Hepatocyte (in vitro differentiated cells): ENCODE data around the gene ABCD3. TPM values are rescaled to one million over a fixed set of nuclear protein-coding genes. Genes with fewer than 3 reads are reported as not detected.
"Not testable (repeated sequence)": the region's sequence is repeated elsewhere in the genome, so short reads cannot be mapped to it uniquely, and the experiment has no call there.

Experiments used
- DNase-seq: peaks from one replicate; pipeline ENCODE4 v3.0.0-alpha.2; 2016; ENCODE audit warnings: low spot score
- H2AFZ ChIP-seq: fragments of 200-600 bp; sonication (generic); 2 replicates; pipeline ENCODE4 v1.6.0; 2016; ENCODE audit warnings: antibody characterized with exemption, mild to moderate bottlenecking
- H3K27ac ChIP-seq: fragments of 200-600 bp; sonication (generic); 2 replicates; pipeline ENCODE4 v1.5.1; 2016; ENCODE audit warnings: mild to moderate bottlenecking
- H3K27me3 ChIP-seq: fragments of 200-600 bp; sonication (generic); 2 replicates; pipeline ENCODE4 v1.6.1; 2016
- H3K36me3 ChIP-seq: fragments of 200-600 bp; sonication (generic); replicated peaks from 2 replicates; pipeline ENCODE4 v1.5.1; 2016; ENCODE audit warnings: low read depth; ENCODE audit not compliant: insufficient read depth
- H3K4me1 ChIP-seq: fragments of 200-600 bp; sonication (generic); 2 replicates; pipeline ENCODE4 v1.5.1; 2016; ENCODE audit warnings: mild to moderate bottlenecking, moderate library complexity; ENCODE audit not compliant: insufficient read depth
- H3K4me2 ChIP-seq: fragments of 200-600 bp; sonication (generic); 2 replicates; pipeline ENCODE4 v1.6.0; 2016
- H3K4me3 ChIP-seq: fragments of 200-600 bp; sonication (generic); 2 replicates; pipeline ENCODE4 v1.5.1; 2016; ENCODE audit warnings: mild to moderate bottlenecking
- H3K79me2 ChIP-seq: fragments of 200-600 bp; sonication (generic); 2 replicates; pipeline ENCODE4 v1.6.0; 2017; ENCODE audit warnings: mild to moderate bottlenecking
- H3K9me2 ChIP-seq: fragments of 200-600 bp; sonication (generic); replicated peaks from 2 replicates; pipeline ENCODE4 v1.6.0; 2017; ENCODE audit warnings: mild to moderate bottlenecking; ENCODE audit not compliant: insufficient read depth
- H3K9me3 ChIP-seq: fragments of 200-600 bp; sonication (generic); 2 replicates; pipeline ENCODE4 v1.5.1; 2016; ENCODE audit warnings: low read depth, mild to moderate bottlenecking
- H4K20me1 ChIP-seq: fragments of 200-600 bp; sonication (generic); 2 replicates; pipeline ENCODE4 v1.6.0; 2016; ENCODE audit warnings: mild to moderate bottlenecking; ENCODE audit not compliant: insufficient read depth, poor library complexity, severe bottlenecking
- CTCF ChIP-seq: fragments of 200-600 bp; sonication (generic); IDR thresholded peaks from 2 replicates; pipeline ENCODE4 v1.5.1; 2016; ENCODE audit warnings: antibody characterized with exemption, mild to moderate bottlenecking; ENCODE audit not compliant: poor library complexity
- EZH2 ChIP-seq: fragments of 200-600 bp; sonication (generic); IDR thresholded peaks from 2 replicates; pipeline ENCODE4 v1.6.1; 2016; ENCODE audit warnings: antibody characterized with exemption, mild to moderate bottlenecking, borderline replicate concordance
- EZH2phosphoT487 ChIP-seq: fragments of 200-600 bp; sonication (generic); IDR thresholded peaks from one replicate; pipeline ENCODE4 v1.6.1; 2018; ENCODE audit warnings: antibody characterized with exemption, mild to moderate bottlenecking, low read depth, moderate library complexity; ENCODE audit not compliant: unreplicated experiment, severe bottlenecking
- WGBS: methylation state at CpG from one replicate; pipeline ENCODE4 v1.1.6; 2016; ENCODE audit warnings: low lambda C conversion rate; ENCODE audit errors: missing lambda C conversion rate; 5-methylcytosine and 5-hydroxymethylcytosine counted together
- polyA plus RNA-seq: library from polyadenylated mRNA; unstranded; fragments of >200 nt; fragmentation: Nextera tagmentation; extraction: Ambion mirVana; gene quantifications from 2 replicates; pipeline ENCODE4 v1.2.1, GENCODE V29; 2016
- total RNA-seq: library from RNA; depleted of rRNA; stranded (reverse); fragments of >200 nt; gene quantifications from 2 replicates; pipeline ENCODE4 v1.2.3, GENCODE V29; 2014

The ABCD3 gene
- total RNA-seq, result 76.2 and 96.4 TPM in 2 replicates
- polyA plus RNA-seq, result 42.2 and 50.7 TPM in 2 replicates

- WGBS, result 2% methylated on average over 63 of the region's 84 CpGs
- peaks cover 31% of the 10 kb centered on the region for H3K4me1 ChIP-seq
- H2AFZ ChIP-seq, result peak within 1 kb of the TSS; percentile 81
- H3K9me3 ChIP-seq, result no peaks in the 10 kb centered on the region
- no peak for TF ChIP-seq CTCF
- no peak for TF ChIP-seq EZH2phosphoT487
- no peak for TF ChIP-seq EZH2
- peak within 1 kb of the TSS; percentile 86 for H3K4me3 ChIP-seq
- no peaks in the 10 kb centered on the region for H3K9me2 ChIP-seq
- H3K4me2 ChIP-seq, result peak within 1 kb of the TSS; percentile 86
- H3K79me2 ChIP-seq, result peaks cover 48% of the 10 kb centered on the region
- peak within 1 kb of the TSS; percentile 93 for H3K27ac ChIP-seq
- DNase-seq, result peak; percentile 99
- peaks cover 30% of the 10 kb centered on the region for H4K20me1 ChIP-seq
- H3K27me3 ChIP-seq, result no peaks in the 10 kb centered on the region
- H3K36me3 ChIP-seq, result no peaks in the 10 kb centered on the region
Measured at GRCh38 chr1:94417978-94418663, at the start of gene ABCD3. ABCD3 (plus strand) TSS chr1:94418389; CDS start chr1:94418479, 90 bp downstream.

- not testable (repeated sequence) for H2AFZ ChIP-seq, H3K4me3 ChIP-seq, H4K20me1 ChIP-seq, H3K9me3 ChIP-seq, H3K9me2 ChIP-seq, H3K27ac ChIP-seq, H3K27me3 ChIP-seq, H3K36me3 ChIP-seq, H3K4me2 ChIP-seq, H3K79me2 ChIP-seq, DNase-seq, H3K4me1 ChIP-seq
Measured at GRCh38 chr1:94372771-94373170, 45.4 kb upstream of the ABCD3 start.

GRCh38 chr1:94373311-94373710, 44.9 kb upstream of the ABCD3 start:
- H3K9me3 ChIP-seq, H4K20me1 ChIP-seq, H3K4me1 ChIP-seq, H3K4me2 ChIP-seq, H3K9me2 ChIP-seq, DNase-seq, H3K27me3 ChIP-seq, H3K4me3 ChIP-seq, H3K79me2 ChIP-seq, H3K36me3 ChIP-seq, H3K27ac ChIP-seq, H2AFZ ChIP-seq: not testable (repeated sequence)
- WGBS, result 43% methylated on average over 2 of the region's 2 CpGs

GRCh38 chr1:94375666-94376065, 42.5 kb upstream of the ABCD3 start:
- H3K79me2 ChIP-seq, H3K9me2 ChIP-seq, H3K4me2 ChIP-seq, H3K27me3 ChIP-seq, H4K20me1 ChIP-seq, H3K36me3 ChIP-seq, DNase-seq, H3K27ac ChIP-seq, H2AFZ ChIP-seq, H3K9me3 ChIP-seq, H3K4me3 ChIP-seq, H3K4me1 ChIP-seq: not testable (repeated sequence)
- 77% methylated on average over 7 of the region's 7 CpGs for WGBS

- not testable (repeated sequence) for H3K27me3 ChIP-seq, H3K27ac ChIP-seq, H3K36me3 ChIP-seq, H3K4me3 ChIP-seq, H3K9me2 ChIP-seq, H3K79me2 ChIP-seq, H3K9me3 ChIP-seq, H4K20me1 ChIP-seq, H2AFZ ChIP-seq, H3K4me1 ChIP-seq, H3K4me2 ChIP-seq, DNase-seq
- 80% methylated on average over 2 of the region's 2 CpGs for WGBS
Measured at GRCh38 chr1:94378493-94378892, 39.7 kb upstream of the ABCD3 start.
